Natural killer cell treated with Interleukin-12 subunit alpha and Interleukin-12 subunit beta and Interleukin-15 and Interleukin-18, amount 100 ng/mL, for 72 hours (primary cell): ENCODE data around the gene ATG10. TPM values are rescaled to one million over a fixed set of nuclear protein-coding genes. Genes with fewer than 3 reads are reported as not detected.
"Not testable (repeated sequence)": the region's sequence is repeated elsewhere in the genome, so short reads cannot be mapped to it uniquely, and the experiment has no call there.

ENCODE experiments used
- ATAC-seq, 2 donors: fragments of 150-1000 bp; cut with Tn5 transposase in 1 of 2; sonication (Bioruptor Pico), chemical (Tn5 transposase) in 1 of 2; 2 replicates each; pipeline ENCODE4 v1.10.0; 2021
- DNase-seq: peaks from one replicate; pipeline ENCODE4 v3.0.0; 2022; ENCODE audit warnings: low spot score
- H3K27ac Mint-ChIP-seq, 2 donors: 1 replicate in 1 of 2; 2 replicates in 1 of 2; pipeline ENCODE4 v1.8.0; 2022; ENCODE audit warnings: mixed read lengths in 2 of 2, mild to moderate bottlenecking in 1 of 2, moderate library complexity in 1 of 2
- H3K27me3 Mint-ChIP-seq, 2 donors: 1 replicate in 1 of 2; 2 replicates in 1 of 2; pipeline ENCODE4 v1.8.0; 2022; ENCODE audit warnings: mixed read lengths in 2 of 2
- H3K36me3 Mint-ChIP-seq: one replicate; pipeline ENCODE4 v1.8.0; 2022; ENCODE audit warnings: mixed read lengths
- H3K4me1 Mint-ChIP-seq, 2 donors: 1 replicate in 1 of 2; 2 replicates in 1 of 2; pipeline ENCODE4 v1.8.0; 2022; ENCODE audit warnings: low read depth in 2 of 2, mixed read lengths in 2 of 2, mild to moderate bottlenecking in 1 of 2
- H3K4me3 Mint-ChIP-seq: one replicate; pipeline ENCODE4 v1.8.0; 2022; ENCODE audit warnings: mixed read lengths
- H3K9me3 Mint-ChIP-seq: 2 replicates; pipeline ENCODE4 v1.8.0; 2022; ENCODE audit warnings: mixed read lengths
- total RNA-seq, 2 donors: library from RNA; stranded (reverse); gene quantifications; one replicate each; pipeline ENCODE4 v1.2.3, GENCODE V29; 2022

The ATG10 gene
- total RNA-seq, 2 donors from 2014 or later, result 9.6 to 11.1 TPM

- Mint-ChIP-seq H3K4me1 (no peaks in the 10 kb centered on the region), H3K27me3 (no peaks in the 10 kb centered on the region), H3K9me3 (no peaks in the 10 kb centered on the region), H3K36me3 (no peaks in the 10 kb centered on the region), H3K4me3 (no peak overlapping the region), H3K27ac (no peak overlapping the region)
- ATAC-seq (no peak), DNase-seq (no peak)
These were observed 263.1 kb downstream of the ATG10 start for GRCh38 chr5:82234885-82235284.

DNA sequence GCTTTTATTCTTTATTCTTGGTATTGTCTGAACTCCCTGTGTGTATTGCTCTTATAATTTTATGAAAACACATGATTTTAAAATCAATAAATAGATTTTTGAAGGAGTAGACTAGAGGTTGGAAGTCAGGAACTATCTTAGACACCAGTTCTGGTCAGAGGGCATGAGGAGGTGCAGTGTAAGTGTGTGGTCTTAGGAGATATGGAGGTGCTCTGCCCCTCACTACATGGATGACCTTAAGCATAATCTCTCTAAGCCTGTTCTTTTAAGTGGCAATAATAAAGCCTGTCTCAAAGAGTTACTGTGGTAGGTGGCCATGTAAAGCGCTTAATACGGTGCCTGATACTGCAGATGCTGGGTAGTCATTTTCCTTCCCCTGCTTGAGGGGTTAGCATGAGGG lies 272.3 kb downstream of the ATG10 start:
- Mint-ChIP-seq H3K4me3 (no peak overlapping the region), H3K27me3 (no peaks in the 10 kb centered on the region), H3K27ac (no peak overlapping the region), H3K4me1 (no peaks in the 10 kb centered on the region), H3K36me3 (peaks cover 15% of the 10 kb centered on the region), H3K9me3 (peaks cover 10% of the 10 kb centered on the region)
- ATAC-seq (no peak), DNase-seq (no peak)

DNA sequence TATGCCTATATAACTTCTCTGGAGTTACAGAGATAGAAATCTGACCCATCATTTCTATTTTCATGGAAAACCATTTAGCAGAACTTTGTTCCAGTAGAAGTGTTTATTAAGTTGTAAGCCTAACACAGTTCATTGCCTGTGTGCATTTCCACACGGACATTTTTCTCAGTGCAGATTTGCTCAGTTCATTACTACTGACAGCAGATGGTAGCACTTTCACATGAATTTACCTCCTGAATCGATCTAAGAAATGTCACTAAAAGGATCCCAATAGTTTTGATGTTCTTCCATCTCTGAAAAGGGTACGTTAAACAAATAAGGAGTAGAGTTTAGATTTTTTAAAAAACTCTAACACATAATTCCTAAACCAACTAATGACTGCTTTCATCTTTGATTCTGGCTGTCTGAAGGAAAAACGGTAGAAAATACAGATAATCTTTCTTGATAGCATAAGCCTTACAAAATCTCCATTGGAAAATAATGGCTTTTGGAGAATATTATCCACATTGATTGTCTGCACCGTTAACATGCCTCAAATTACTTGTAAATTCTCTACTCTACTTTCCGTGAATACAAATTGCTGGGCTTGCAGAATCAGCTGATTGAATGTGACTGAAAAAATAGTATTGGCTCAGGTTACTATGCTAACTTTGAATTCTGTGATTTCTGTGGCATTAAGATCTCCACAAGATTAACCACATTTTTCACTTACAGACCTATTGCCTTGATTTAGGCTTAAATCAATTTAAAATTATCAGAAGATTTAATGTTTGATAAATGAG lies 273.2 kb downstream of the ATG10 start:
- H3K4me1 Mint-ChIP-seq, result no peaks in the 10 kb centered on the region
- H3K27ac Mint-ChIP-seq, result no peak overlapping the region
- H3K9me3 Mint-ChIP-seq, result peaks cover 10% of the 10 kb centered on the region
- ATAC-seq (no peak), DNase-seq (no peak)
- peaks cover 15% of the 10 kb centered on the region for H3K36me3 Mint-ChIP-seq
- no peaks in the 10 kb centered on the region for H3K27me3 Mint-ChIP-seq
- H3K4me3 Mint-ChIP-seq, result no peak overlapping the region

- Mint-ChIP-seq H3K4me3 (no peak overlapping the region), H3K27me3 (no peaks in the 10 kb centered on the region), H3K36me3 (peaks cover 15% of the 10 kb centered on the region), H3K27ac (no peak overlapping the region), H3K4me1 (no peaks in the 10 kb centered on the region), H3K9me3 (peaks cover 10% of the 10 kb centered on the region)
- ATAC-seq (no peak), DNase-seq (no peak)
These were observed 275.2 kb downstream of the ATG10 start for GRCh38 chr5:82246960-82247574.

DNA sequence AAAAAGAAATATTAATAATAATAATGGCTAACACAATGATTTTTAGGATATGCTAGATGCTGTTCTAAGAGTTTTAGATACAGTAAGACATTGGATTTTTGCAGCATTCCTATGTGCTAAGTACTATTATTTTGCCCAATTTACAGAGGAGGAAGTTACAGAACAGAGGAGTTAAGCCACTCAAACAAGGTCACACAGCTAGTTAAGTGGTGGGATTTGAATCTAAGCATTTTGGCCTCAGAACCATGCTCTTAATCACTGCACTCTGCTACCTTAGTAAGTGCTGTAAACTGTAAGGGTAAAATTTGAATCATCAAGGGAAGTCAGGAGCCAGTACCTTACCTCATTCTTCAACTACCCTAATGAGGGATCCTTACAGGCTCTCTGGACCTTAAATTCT lies 280.9 kb downstream of the ATG10 start:
- peaks cover 6% of the 10 kb centered on the region for H3K36me3 Mint-ChIP-seq
- ATAC-seq (no peak), DNase-seq (no peak)
- H3K27me3 Mint-ChIP-seq, result no peaks in the 10 kb centered on the region
- peaks cover 4% of the 10 kb centered on the region for H3K9me3 Mint-ChIP-seq
- no peak overlapping the region for H3K27ac Mint-ChIP-seq
- H3K4me3 Mint-ChIP-seq, result no peak overlapping the region
- H3K4me1 Mint-ChIP-seq, result peaks cover 2 to 4% of the 10 kb centered on the region in 2 donors

- peaks cover 2 to 4% of the 10 kb centered on the region in 2 donors for H3K4me1 Mint-ChIP-seq
- DNase-seq, result no peak
These were observed 284.0 kb downstream of the ATG10 start for GRCh38 chr5:82255844-82256243.

GRCh38 chr5:82257247-82257646 lies 285.4 kb downstream of the ATG10 start:
- DNase-seq (no peak), ATAC-seq (no peak)
- Mint-ChIP-seq H3K4me1 (peaks cover 2 to 4% of the 10 kb centered on the region in 2 donors), H3K27me3 (no peaks in the 10 kb centered on the region), H3K36me3 (no peaks in the 10 kb centered on the region), H3K27ac (peak overlapping the region in 1 of 2 donors; percentile 2), H3K9me3 (no peaks in the 10 kb centered on the region), H3K4me3 (no peak overlapping the region)

More at GRCh38 chr5:82255844-82256243, 284.0 kb downstream of the ATG10 start:
- no peaks in the 10 kb centered on the region for H3K36me3 Mint-ChIP-seq
- no peaks in the 10 kb centered on the region for H3K27me3 Mint-ChIP-seq
- no peak overlapping the region for H3K4me3 Mint-ChIP-seq
- ATAC-seq, result peak in 1 of 2 donors; percentile 66
- H3K27ac Mint-ChIP-seq, result no peak overlapping the region
- H3K9me3 Mint-ChIP-seq, result no peaks in the 10 kb centered on the region

GRCh38 chr5:82257729-82258128 lies 285.9 kb downstream of the ATG10 start:
- H3K9me3 Mint-ChIP-seq, result no peaks in the 10 kb centered on the region
- no peak overlapping the region for H3K27ac Mint-ChIP-seq
- DNase-seq (no peak), ATAC-seq (no peak)
- no peaks in the 10 kb centered on the region for H3K27me3 Mint-ChIP-seq
- peaks cover 2 to 4% of the 10 kb centered on the region in 2 donors for H3K4me1 Mint-ChIP-seq
- no peaks in the 10 kb centered on the region for H3K36me3 Mint-ChIP-seq
- H3K4me3 Mint-ChIP-seq, result no peak overlapping the region

GRCh38 chr5:82259172-82259800 lies 287.5 kb downstream of the ATG10 start:
- Mint-ChIP-seq H3K27me3 (no peaks in the 10 kb centered on the region), H3K27ac (no peak overlapping the region), H3K36me3 (no peaks in the 10 kb centered on the region), H3K9me3 (no peaks in the 10 kb centered on the region), H3K4me1 (peaks cover 2 to 4% of the 10 kb centered on the region in 2 donors), H3K4me3 (no peak overlapping the region)
- no peak for DNase-seq
- no peak for ATAC-seq

- Mint-ChIP-seq H3K9me3 (no peaks in the 10 kb centered on the region), H3K27ac (no peak overlapping the region), H3K27me3 (no peaks in the 10 kb centered on the region), H3K4me1 (peaks cover 0 to 3% of the 10 kb centered on the region in 2 donors), H3K36me3 (peaks cover 18% of the 10 kb centered on the region), H3K4me3 (no peak overlapping the region)
- ATAC-seq, result no peak
- no peak for DNase-seq
These were observed 293.2 kb downstream of the ATG10 start for GRCh38 chr5:82265047-82265446.

GRCh38 chr5:82267297-82267933 lies 295.6 kb downstream of the ATG10 start:
- not testable (repeated sequence) for H3K27me3 Mint-ChIP-seq, ATAC-seq, H3K27ac Mint-ChIP-seq, H3K4me3 Mint-ChIP-seq, H3K4me1 Mint-ChIP-seq, DNase-seq, H3K9me3 Mint-ChIP-seq
- H3K36me3 Mint-ChIP-seq, result peaks cover 28% of the 10 kb centered on the region

GRCh38 chr5:82269363-82269762 lies 297.5 kb downstream of the ATG10 start:
- ATAC-seq, H3K9me3 Mint-ChIP-seq, H3K27me3 Mint-ChIP-seq, DNase-seq, H3K4me3 Mint-ChIP-seq, H3K27ac Mint-ChIP-seq: not testable (repeated sequence)
- peaks cover 37% of the 10 kb centered on the region for H3K36me3 Mint-ChIP-seq
- peaks cover 9 to 11% of the 10 kb centered on the region in 2 donors for H3K4me1 Mint-ChIP-seq

GRCh38 chr5:82272571-82273356 lies 300.9 kb downstream of the ATG10 start:
- peak overlapping the region in 1 of 2 donors; percentile 5 for H3K27ac Mint-ChIP-seq
- ATAC-seq, DNase-seq, H3K27me3 Mint-ChIP-seq, H3K9me3 Mint-ChIP-seq: not testable (repeated sequence)
- peaks cover 17 to 25% of the 10 kb centered on the region in 2 donors for H3K4me1 Mint-ChIP-seq
- peaks cover 51% of the 10 kb centered on the region for H3K36me3 Mint-ChIP-seq
- H3K4me3 Mint-ChIP-seq, result peak overlapping the region; percentile 0
